Neuronal stem cell (in vitro differentiated cells): Measurements from ENCODE around the gene RADIL.

Source experiments
- DNase-seq: peaks from one replicate; pipeline ENCODE4 v3.0.0-alpha.2; 2013; ENCODE audit warnings: low spot score
- H2AFZ ChIP-seq: one replicate; pipeline ENCODE4 v1.6.1; 2013; ENCODE audit warnings: mild to moderate bottlenecking, low read length, inconsistent platforms
- H2AK5ac ChIP-seq: 2 replicates; pipeline ENCODE4 v1.6.1; 2013; ENCODE audit warnings: low read depth, mild to moderate bottlenecking, inconsistent platforms, low read length, moderate library complexity, mixed read lengths
- H2BK120ac ChIP-seq: 2 replicates; pipeline ENCODE4 v1.6.1; 2013; ENCODE audit warnings: low read depth, mild to moderate bottlenecking, inconsistent platforms, low read length, moderate library complexity, mixed read lengths
- H2BK12ac ChIP-seq: one replicate; pipeline ENCODE4 v1.6.1; 2013; ENCODE audit warnings: low read length, inconsistent platforms
- H2BK15ac ChIP-seq: 2 replicates; pipeline ENCODE4 v1.6.1; 2013; ENCODE audit warnings: mild to moderate bottlenecking, low read length, inconsistent platforms, mixed read lengths
- H2BK5ac ChIP-seq: one replicate; pipeline ENCODE4 v1.6.1; 2013; ENCODE audit warnings: inconsistent platforms, mild to moderate bottlenecking, low read length, moderate library complexity
- H3K14ac ChIP-seq: one replicate; pipeline ENCODE4 v1.6.1; 2013; ENCODE audit warnings: low read length, inconsistent platforms
- H3K18ac ChIP-seq: 2 replicates; pipeline ENCODE4 v1.6.1; 2013; ENCODE audit warnings: low read length, inconsistent platforms
- H3K23ac ChIP-seq: 2 replicates; pipeline ENCODE4 v1.6.1; 2013; ENCODE audit warnings: low read depth, mild to moderate bottlenecking, mixed read lengths, low read length, inconsistent platforms; ENCODE audit not compliant: poor library complexity
- H3K27ac ChIP-seq: replicated peaks from 3 replicates; pipeline ENCODE4 v1.5.1; 2013; ENCODE audit warnings: low read length, inconsistent platforms
- H3K27me3 ChIP-seq, 3 experiments: 2 replicates each; pipeline ENCODE4 v1.6.1; 2013; ENCODE audit warnings: low read length in 3 of 3, mild to moderate bottlenecking in 2 of 3, inconsistent platforms in 1 of 3, low read depth in 1 of 3, mixed read lengths in 1 of 3, moderate library complexity in 1 of 3; ENCODE audit not compliant: control insufficient read depth in 3 of 3, insufficient read depth in 3 of 3
- H3K36me3 ChIP-seq, 2 donors: replicated peaks in 1 of 2; 2 replicates each; pipeline ENCODE4 v1.6.1; 2013; ENCODE audit warnings: low read length in 2 of 2; ENCODE audit not compliant: control insufficient read depth in 2 of 2, insufficient read depth in 2 of 2
- H3K4ac ChIP-seq: 2 replicates; pipeline ENCODE4 v1.6.1; 2013; ENCODE audit warnings: inconsistent platforms, mild to moderate bottlenecking, low read length, moderate library complexity
- H3K4me1 ChIP-seq, 2 donors: 1 replicate in 1 of 2; 2 replicates in 1 of 2; pipeline ENCODE4 v1.6.1; 2013; ENCODE audit warnings: low read length in 2 of 2, low read depth in 1 of 2; ENCODE audit not compliant: control insufficient read depth in 2 of 2, insufficient read depth in 1 of 2
- H3K4me2 ChIP-seq: one replicate; pipeline ENCODE4 v1.6.1; 2013; ENCODE audit warnings: mild to moderate bottlenecking, low read length, inconsistent platforms; ENCODE audit not compliant: insufficient read depth, poor library complexity, severe bottlenecking
- H3K4me3 ChIP-seq, 2 donors: 2 replicates each; pipeline ENCODE4 v1.5.1; 2013; ENCODE audit warnings: low read length in 2 of 2, mild to moderate bottlenecking in 2 of 2, inconsistent platforms in 1 of 2, moderate library complexity in 1 of 2
- H3K79me1 ChIP-seq: one replicate; pipeline ENCODE4 v1.6.1; 2013; ENCODE audit warnings: low read depth, mild to moderate bottlenecking, inconsistent platforms, low read length, moderate library complexity
- H3K9ac ChIP-seq: one replicate; pipeline ENCODE4 v1.6.1; 2013; ENCODE audit warnings: mild to moderate bottlenecking, low read depth, low read length, inconsistent platforms; ENCODE audit not compliant: poor library complexity
- H3K9me3 ChIP-seq, 2 donors: replicated peaks in 1 of 2; 2 replicates each; pipeline versions ENCODE3 to v1.6.1; 2013; ENCODE audit warnings: low read length in 2 of 2, mild to moderate bottlenecking in 2 of 2, inconsistent platforms in 1 of 2, low read depth in 1 of 2, mixed read lengths in 1 of 2, moderate library complexity in 1 of 2; ENCODE audit not compliant: control insufficient read depth in 2 of 2, insufficient read depth in 1 of 2
- H4K8ac ChIP-seq: one replicate; pipeline ENCODE4 v1.6.1; 2013; ENCODE audit warnings: low read depth, mild to moderate bottlenecking, inconsistent platforms, low read length, moderate library complexity
- H4K91ac ChIP-seq: one replicate; pipeline ENCODE4 v1.6.1; 2013; ENCODE audit warnings: low read length, low read depth, mild to moderate bottlenecking, inconsistent platforms; ENCODE audit not compliant: poor library complexity
- WGBS, 2 donors: extraction: QIAGEN DNeasy Blood & Tissue Kit; methylation state at CpG; one replicate each; pipeline ENCODE4 v1.1.7; 2013; ENCODE audit warnings: missing lambda C conversion rate in 2 of 2, mixed read lengths in 1 of 2; ENCODE audit not compliant: insufficient read length in 2 of 2, insufficient replicate concordance in 1 of 2; ENCODE audit errors: extremely low coverage in 2 of 2; 5-methylcytosine and 5-hydroxymethylcytosine counted together

Gene RADIL

GRCh38 chr7:4800487-4800886 lies 83.0 kb downstream of the RADIL start:
- H2BK5ac ChIP-seq: no peak overlapping the region
- H2BK120ac ChIP-seq: no peak overlapping the region
- H3K18ac ChIP-seq: no peak overlapping the region
- H3K14ac ChIP-seq: peak overlapping the region; percentile 63
- no peak overlapping the region for H2BK15ac ChIP-seq
- H3K9me3 ChIP-seq: no peaks in the 10 kb centered on the region
- H2BK12ac ChIP-seq: no peak overlapping the region
- no peak overlapping the region for H3K4me2 ChIP-seq
- no peaks in the 10 kb centered on the region for H3K79me1 ChIP-seq
- peaks cover 0 to 3% of the 10 kb centered on the region in 2 donors for H3K36me3 ChIP-seq
- WGBS, 2 donors: no CpG with 5 or more reads among the region's 10 CpGs
- peak overlapping the region; percentile 89 for H3K23ac ChIP-seq
- no peak overlapping the region for H4K91ac ChIP-seq
- no peak overlapping the region for H2AFZ ChIP-seq
- peak overlapping the region; percentile 65 for H4K8ac ChIP-seq
- H3K4me3 ChIP-seq: no peak overlapping the region
- no peak overlapping the region for H3K4ac ChIP-seq
- H3K4me1 ChIP-seq: peaks cover 0 to 4% of the 10 kb centered on the region in 2 donors
- H3K27ac ChIP-seq: no peak overlapping the region
- H2AK5ac ChIP-seq: no peak overlapping the region
- no peak overlapping the region for H3K9ac ChIP-seq
- no peak for DNase-seq
- no peaks in the 10 kb centered on the region for H3K27me3 ChIP-seq

DNA sequence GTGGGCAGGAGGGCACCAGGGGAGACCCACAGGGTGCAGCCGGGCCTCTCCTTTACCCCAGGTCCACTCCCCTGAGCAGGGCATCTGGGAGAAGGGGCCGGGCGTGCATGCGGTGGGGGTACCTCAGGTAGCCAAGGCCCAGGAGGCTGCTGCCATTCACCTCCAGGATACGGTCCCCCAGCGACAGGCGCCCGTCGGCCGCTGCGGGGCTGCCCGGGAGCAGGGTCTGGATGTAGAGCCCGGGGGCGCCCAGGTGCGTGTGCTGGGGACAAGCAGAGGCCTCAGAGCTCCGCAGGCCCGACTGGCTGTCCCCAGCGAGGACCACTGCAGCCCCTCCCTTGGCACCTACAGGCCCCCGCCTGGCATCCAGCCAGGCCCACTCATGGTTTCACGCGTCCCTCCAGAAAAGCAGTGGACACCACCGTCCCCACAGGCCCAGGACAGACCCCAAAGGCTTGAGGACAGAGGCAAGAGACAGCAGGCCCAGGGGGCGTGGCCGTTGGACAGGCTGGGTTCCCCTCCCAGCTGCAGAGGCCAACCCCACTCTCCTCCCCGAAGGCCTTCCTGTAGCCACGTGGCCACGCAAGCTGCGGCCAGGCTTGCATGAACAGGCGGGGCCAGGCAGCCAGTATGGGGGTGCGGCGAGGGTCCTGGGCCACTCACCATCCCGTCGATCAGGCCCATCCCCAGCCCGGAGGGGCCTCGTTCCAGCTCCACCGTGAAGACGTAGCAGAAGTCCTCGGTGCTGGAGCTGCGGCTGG lies 83.8 kb downstream of the RADIL start:
- no peak for DNase-seq
- Histone ChIP-seq H3K23ac (peak overlapping the region; percentile 96), H3K79me1 (no peaks in the 10 kb centered on the region), H3K18ac (no peak overlapping the region), H3K4me3 (no peak overlapping the region), H3K36me3 (peaks cover 0 to 6% of the 10 kb centered on the region in 2 donors), H2BK5ac (no peak overlapping the region), H2BK120ac (no peak overlapping the region), H3K9ac (peak overlapping the region; percentile 70), H3K27ac (no peak overlapping the region), H3K4me2 (no peak overlapping the region), H2AK5ac (peak overlapping the region; percentile 43), H3K27me3 (no peaks in the 10 kb centered on the region), H2BK12ac (no peak overlapping the region), H3K4me1 (peaks cover 0 to 4% of the 10 kb centered on the region in 2 donors), H4K91ac (no peak overlapping the region), H2AFZ (no peak overlapping the region), H4K8ac (no peak overlapping the region), H2BK15ac (peak overlapping the region; percentile 67), H3K9me3 (no peaks in the 10 kb centered on the region), H3K4ac (no peak overlapping the region), H3K14ac (peak overlapping the region; percentile 6)
- WGBS, 2 donors: no CpG with 5 or more reads among the region's 39 CpGs

DNA sequence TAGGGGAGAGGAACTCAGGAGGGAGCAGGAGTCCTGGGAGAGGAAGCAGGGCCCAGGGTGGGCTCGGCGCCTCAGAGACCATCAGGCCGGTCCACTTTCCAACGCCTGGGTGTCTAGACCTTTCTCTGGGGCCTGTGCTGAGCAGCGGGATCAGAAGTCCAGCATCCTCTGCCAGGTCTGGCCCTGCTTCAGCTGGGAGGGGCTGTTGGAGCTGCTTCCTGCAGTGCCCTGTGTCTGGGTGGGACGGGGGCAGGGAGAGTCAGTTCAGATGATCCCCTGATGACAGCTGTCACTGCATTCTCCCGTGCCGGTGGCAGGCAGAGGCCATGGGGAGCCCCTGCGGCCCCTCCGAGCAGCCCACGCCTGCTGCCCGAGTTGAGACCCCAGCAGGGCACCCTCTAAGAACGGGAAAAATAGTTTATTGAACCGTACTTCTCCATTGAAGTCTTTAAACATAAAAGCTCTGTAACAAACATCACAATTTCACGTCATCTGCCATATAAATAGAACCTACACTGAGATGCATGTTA lies 84.7 kb downstream of the RADIL start:
- Histone ChIP-seq H3K4ac (no peak overlapping the region), H3K4me1 (peaks cover 1 to 2% of the 10 kb centered on the region in 2 donors), H2BK5ac (peak overlapping the region; percentile 53), H3K4me2 (no peak overlapping the region), H3K4me3 (peak overlapping the region in 1 of 2 donors; percentile 25), H4K8ac (no peak overlapping the region), H2AK5ac (peak overlapping the region; percentile 96), H2BK15ac (peak overlapping the region; percentile 71), H3K9me3 (no peaks in the 10 kb centered on the region), H3K23ac (no peak overlapping the region), H3K14ac (no peak overlapping the region), H3K9ac (peak overlapping the region; percentile 44), H2AFZ (no peak overlapping the region), H4K91ac (no peak overlapping the region), H2BK120ac (no peak overlapping the region), H2BK12ac (no peak overlapping the region), H3K27me3 (no peaks in the 10 kb centered on the region), H3K27ac (no peak overlapping the region), H3K79me1 (no peaks in the 10 kb centered on the region), H3K18ac (no peak overlapping the region), H3K36me3 (peaks cover 0 to 10% of the 10 kb centered on the region in 2 donors)
- DNase-seq: no peak
- WGBS, 2 donors: no CpG with 5 or more reads among the region's 15 CpGs

GRCh38 chr7:4797858-4798705 lies 85.4 kb downstream of the RADIL start:
- peak overlapping the region; percentile 89 for H3K18ac ChIP-seq
- peak overlapping the region; percentile 71 for H2BK15ac ChIP-seq
- no peaks in the 10 kb centered on the region for H3K27me3 ChIP-seq
- H4K8ac ChIP-seq: no peak overlapping the region
- peaks cover 0 to 2% of the 10 kb centered on the region in 2 donors for H3K4me1 ChIP-seq
- H3K27ac ChIP-seq: no peak overlapping the region
- no peak overlapping the region for H3K14ac ChIP-seq
- H3K4ac ChIP-seq: peak overlapping the region; percentile 5
- peak overlapping the region; percentile 44 for H3K9ac ChIP-seq
- peak overlapping the region; percentile 96 for H2AK5ac ChIP-seq
- H2BK120ac ChIP-seq: no peak overlapping the region
- H3K4me3 ChIP-seq: no peak overlapping the region
- no peaks in the 10 kb centered on the region for H3K79me1 ChIP-seq
- WGBS, 2 donors: no CpG with 5 or more reads among the region's 37 CpGs
- no peaks in the 10 kb centered on the region for H3K9me3 ChIP-seq
- H3K36me3 ChIP-seq: peaks cover 0 to 13% of the 10 kb centered on the region in 2 donors
- peak overlapping the region; percentile 53 for H2BK5ac ChIP-seq
- no peak overlapping the region for H2BK12ac ChIP-seq
- H3K4me2 ChIP-seq: no peak overlapping the region
- H4K91ac ChIP-seq: no peak overlapping the region
- peak; percentile 63 for DNase-seq
- H3K23ac ChIP-seq: no peak overlapping the region
- no peak overlapping the region for H2AFZ ChIP-seq
